ENCODE measurements around the gene LRRC43.

LRRC43 gene

DNA sequence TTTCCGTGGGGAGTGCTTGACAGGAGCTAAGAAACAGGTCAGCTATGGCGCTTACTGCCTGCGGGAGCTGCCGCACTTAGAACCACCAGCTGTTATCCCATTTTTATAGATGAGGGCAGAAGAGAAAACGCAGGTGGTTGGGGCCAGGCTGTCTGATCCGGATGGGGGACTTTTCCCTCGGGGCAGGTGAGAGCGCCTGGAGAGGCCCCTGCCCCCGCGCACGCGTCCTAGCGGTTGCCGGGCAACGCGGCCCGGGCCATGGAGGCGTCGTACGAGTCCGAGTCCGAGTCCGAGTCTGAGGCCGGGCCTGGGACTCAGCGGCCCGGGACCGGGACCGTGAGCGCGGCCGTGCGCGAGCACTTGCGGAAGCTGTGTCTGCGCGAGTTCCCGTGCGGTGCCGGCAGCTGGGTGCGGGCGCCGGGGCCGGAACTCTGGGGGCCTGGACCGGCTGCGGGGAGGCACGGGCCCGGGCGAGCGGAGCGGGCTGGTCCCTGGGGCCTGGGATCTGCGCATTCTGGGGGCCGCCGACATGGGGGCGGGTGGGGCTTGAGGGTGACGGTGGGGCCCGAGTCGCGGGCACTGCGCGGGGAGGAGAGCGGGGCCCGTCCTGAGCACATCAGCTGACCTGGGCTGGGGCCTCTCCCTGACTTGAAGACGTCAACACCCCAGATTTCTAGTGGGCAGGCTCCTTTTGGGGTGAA lies at the start of gene LRRC43:
LRRC43 (plus strand) TSS at position 237 of the 701 bp plus-strand sequence; CDS start at position 259, 22 bp downstream.
- DNase-seq = peak; percentile 42 to 46

DNA sequence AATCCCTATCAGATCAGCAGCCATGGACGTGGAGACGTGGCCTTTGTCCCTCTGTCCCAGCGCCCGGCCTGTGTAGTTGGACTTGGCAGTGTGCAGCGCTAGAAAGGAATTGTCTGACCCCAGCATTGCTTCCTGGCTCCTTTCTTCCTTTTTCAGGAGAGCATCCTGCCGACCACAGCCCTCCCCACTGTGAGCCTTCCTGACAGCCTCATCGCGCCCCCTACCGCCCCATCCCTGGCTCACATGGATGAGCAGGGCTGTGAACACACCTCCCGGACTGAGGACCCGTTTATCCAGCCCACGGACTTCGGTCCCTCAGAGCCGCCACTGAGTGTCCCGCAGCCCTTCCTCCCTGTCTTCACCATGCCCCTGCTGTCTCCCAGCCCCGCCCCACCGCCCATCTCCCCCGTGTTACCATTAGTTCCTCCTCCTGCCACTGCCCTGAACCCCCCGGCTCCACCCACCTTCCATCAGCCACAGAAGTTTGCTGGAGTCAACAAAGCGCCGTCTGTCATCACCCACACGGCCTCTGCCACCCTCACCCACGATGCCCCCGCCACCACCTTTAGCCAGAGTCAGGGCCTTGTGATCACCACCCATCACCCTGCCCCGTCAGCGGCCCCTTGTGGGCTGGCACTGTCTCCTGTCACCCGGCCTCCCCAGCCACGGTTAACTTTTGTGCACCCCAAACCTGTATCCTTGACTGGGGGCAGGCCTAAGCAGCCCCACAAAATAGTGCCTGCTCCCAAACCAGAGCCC lies 49.6 kb upstream of the LRRC43 start:
- DNase-seq = no peak

DNA sequence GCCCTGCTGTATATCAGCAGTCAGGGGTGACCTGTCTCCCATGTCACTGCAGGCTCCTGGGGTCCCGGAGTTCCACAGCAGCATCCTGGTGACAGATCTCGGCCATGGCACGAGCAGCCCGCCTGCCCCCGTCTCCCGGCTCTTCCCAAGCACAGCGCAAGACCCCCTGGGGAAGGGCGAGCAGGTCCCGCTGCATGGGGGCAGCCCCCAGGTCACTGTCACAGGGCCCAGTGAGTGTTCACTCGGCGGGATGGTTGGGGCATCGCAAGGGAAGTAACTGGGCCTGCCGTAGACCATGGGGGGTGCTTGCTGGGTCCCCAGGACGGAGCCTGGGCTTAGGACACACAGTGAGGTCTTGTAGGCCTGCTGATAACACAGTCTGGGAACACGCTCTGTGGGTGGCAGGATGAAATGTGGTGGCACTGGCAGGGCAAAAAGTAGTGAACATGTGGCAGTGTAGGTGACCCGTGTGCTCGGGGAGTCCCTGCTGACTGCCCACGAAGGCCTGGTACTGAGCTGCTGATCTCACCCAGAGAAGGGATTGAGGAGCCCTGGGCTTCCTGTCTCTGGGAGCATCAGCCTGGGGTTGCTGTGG lies 47.4 kb upstream of the LRRC43 start:
- DNase-seq = no peak

GRCh38 chr12:122137229-122137628 lies 45.7 kb upstream of the LRRC43 start:
- DNase-seq = no peak

GRCh38 chr12:122137681-122138080 lies 45.2 kb upstream of the LRRC43 start:
- peak in 1 of 2 donors; percentile 14 for DNase-seq

DNA sequence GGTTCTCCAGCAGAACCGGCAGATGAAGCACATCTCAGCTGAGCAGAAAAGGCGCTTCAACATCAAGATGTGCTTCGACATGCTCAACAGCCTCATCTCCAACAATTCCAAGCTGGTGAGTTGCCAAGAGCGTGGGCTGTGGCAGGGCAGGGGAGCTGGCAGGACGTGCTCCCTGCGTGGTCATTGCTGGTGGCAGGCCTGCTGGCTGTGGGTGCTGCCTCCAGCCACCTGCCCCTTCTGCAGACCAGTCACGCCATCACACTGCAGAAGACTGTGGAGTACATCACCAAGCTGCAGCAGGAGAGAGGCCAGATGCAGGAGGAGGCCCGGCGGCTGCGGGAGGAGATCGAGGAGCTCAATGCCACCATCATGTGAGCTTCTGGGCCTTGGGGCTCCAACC lies 44.7 kb upstream of the LRRC43 start:
- DNase-seq = no peak

DNA sequence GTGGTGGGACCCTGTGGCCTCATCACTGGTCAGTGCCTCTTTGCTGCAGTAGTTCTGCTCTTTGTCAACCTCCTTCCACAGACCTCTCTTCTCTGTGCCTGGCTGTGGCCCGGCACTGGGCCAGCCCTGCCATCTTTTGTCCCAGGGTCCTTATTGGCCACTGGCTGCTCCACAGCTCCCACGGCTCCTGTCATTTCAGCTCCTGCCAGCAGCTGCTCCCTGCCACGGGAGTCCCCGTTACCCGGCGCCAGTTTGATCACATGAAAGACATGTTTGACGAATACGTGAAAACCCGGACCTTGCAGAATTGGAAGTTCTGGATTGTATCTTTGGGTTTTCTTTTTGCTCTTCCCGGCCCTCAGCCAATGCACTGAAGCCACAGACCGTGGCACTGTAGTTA lies 44.3 kb upstream of the LRRC43 start:
- DNase-seq = no peak

DNA sequence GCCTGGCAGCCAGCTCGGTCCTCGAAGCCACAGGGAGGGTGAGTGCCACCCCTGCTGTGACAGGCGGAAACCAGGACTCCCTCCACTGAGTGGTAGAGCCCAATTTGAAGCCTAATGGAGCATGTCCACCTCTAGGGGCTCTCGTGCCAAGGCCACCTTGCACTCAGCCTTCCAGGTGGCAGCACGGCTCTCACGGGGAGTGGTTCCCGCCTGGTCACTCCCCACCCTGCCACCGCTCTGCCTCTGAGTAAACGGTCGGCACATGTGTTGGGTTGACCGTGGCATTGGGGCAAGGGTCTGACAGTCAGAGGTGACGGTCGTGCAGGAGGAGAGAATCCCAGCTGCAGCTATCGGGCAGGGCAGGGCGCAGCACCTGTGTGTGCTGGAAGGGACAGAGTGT lies 43.7 kb upstream of the LRRC43 start:
- DNase-seq = no peak

DNA sequence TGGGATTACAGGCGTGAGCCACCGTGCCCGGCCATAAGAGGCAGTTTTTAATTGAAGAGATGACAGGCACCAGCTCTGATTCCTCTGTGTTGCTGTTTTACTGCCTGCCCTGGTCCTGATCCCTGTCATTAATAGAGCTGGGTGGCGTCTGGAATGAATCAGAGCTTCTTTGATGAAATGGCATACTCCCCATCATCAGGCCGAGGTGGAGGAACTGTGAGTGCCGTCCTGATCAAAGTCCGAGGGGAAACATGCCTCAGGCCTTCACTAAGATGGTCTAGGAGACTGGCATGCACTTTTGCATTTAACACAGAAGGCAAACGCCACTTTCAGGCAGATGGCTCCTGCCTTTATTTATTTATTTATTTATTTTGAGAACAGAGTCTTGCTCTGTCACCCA lies 43.0 kb upstream of the LRRC43 start:
- no peak for DNase-seq

DNA sequence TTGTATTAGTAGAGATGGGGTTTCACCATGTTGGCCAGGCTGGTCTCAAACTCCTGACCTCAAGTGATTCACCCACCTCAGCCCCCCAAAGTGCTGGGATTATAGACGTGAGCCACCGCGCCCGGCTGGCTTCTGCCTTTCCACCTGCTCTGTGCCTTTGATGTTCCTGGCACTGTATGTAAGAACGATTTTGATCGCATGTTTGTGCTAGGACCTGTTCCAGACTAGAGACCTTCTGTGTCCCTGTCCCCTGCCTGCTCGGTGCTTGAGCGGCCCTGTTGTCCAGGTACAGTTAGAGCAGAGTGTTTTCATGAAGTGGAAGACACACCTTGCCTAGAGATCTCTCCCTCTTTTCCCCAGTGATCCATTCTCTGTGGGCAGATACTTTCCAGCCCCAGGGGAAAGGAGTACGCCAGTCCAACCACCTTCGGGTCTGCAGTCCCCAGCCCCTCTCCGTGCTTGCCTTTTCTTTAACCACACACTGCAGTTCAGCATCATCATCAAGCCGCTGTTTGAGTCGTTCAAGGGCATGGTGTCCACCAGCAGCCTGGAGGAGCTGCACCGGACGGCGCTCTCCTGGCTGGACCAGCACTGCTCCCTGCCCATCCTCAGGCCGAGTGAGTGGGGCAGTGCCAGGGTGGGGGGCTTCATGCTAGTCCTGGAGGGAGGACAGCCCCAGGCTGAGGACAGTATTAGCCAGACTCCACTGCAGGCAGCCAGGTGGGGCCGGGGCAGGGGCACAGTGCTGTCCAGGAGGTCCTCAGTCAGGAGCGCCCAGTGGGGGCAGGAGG lies 42.3 kb upstream of the LRRC43 start:
- DNase-seq = no peak

- DNase-seq = no peak
These were observed 40.8 kb upstream of the LRRC43 start for GRCh38 chr12:122141911-122142725.

GRCh38 chr12:122142857-122143256 lies 40.1 kb upstream of the LRRC43 start:
- no peak for DNase-seq

DNA sequence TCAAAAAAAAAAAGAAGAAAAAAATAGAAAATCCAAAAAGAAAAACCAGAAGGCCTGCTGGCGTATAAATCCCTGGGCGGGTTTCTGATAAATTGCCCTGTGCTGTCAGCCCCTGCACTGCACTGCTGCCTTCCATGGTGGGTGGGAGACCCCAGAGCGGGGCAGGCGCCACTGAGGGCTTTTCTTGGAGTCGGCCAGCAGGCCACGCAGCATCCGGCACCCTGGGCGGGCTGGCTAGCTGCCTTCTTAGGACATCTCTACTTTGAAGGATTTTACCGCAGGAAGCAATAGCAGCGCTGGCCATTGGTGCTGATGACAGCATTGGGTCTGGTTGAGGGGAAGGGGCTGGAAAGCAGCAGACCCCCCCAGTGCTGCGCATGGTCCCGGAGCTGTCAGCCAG lies 38.0 kb upstream of the LRRC43 start:
- no peak for DNase-seq

GRCh38 chr12:122145505-122146330 lies 37.2 kb upstream of the LRRC43 start:
- DNase-seq = no peak

DNA sequence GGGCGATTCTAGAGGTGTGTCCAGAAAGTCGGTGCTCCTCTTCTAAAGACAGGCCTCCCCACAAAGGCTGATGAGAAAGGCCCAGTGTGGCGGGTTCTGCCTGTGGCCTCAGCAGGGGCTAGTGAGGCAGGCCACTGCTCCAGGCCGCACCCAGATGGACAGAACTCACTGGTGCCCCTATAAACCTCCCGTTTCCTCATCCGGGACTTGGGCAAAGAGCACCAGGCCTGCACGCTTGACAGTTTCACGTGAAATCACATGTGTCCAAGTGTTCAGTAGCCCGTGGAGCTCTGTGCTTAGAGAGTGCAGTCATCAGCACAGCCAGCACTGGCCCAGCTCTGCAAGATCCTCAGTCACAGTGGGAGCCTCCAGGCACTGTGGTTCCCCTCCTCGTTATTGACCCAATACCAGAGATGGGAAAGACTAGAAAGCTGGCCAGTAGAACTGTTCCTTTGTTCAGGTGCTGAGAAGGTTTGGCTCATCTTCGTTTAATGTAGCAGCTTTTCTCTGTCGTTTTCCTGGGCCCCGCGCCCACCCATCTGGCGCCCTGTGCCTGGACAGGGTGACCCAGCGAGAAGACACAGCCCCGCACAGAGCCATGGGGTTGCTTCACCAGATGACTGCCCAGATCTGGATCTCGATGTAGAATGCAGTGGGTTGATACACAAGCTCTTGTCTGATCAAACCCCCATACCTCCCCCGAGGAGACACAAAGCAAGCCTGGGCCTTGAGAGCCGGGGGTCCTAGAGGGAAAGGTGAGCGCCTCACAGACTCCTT lies 35.2 kb upstream of the LRRC43 start:
- no peak for DNase-seq

- DNase-seq = no peak
These were observed 34.3 kb upstream of the LRRC43 start for GRCh38 chr12:122148657-122149056.

GRCh38 chr12:122150127-122150681 lies 32.7 kb upstream of the LRRC43 start:
- no peak for DNase-seq

DNA sequence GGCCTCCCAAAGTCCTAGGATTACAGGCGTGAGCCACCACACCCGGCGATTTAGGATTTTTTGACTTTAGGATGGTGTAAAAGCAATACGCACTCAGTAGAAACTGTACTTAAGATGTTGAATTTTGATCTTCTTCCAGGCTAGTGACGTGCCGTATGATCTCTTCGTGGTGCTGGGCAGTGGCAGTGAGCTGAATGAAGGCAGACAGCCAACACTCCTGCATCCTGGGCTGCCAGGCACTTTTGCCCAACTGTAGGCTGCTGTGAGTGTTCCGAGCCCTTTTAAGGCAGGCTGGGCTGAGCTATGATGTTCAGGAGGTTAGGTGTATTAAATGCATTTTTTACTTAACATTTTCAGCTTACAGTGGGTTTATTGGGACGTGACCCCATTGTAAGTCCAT lies 30.2 kb upstream of the LRRC43 start:
- no peak for DNase-seq

DNA sequence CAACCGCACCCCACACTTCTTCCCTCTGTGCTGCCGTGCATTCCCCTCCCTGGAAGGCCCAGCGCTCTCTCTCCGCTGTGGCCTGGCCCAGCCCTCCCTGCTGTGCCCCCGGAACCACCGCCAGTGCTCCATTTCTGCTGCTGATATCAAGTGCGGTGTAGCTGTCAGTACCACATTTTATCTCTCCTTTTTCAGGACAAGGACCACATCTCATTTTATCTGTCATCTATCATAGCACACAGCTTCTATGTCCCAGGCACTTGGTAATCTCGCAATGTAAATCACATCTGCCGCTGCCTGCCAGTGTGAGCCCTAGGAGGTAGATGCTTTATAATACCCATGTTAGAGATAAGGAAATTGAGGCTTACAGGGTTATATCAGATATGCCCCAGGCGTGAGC lies 27.2 kb upstream of the LRRC43 start:
- no peak for DNase-seq

- no peak for DNase-seq
These were observed 24.1 kb upstream of the LRRC43 start for GRCh38 chr12:122158700-122159285.
